Uterus (tissue), 4 donors: ENCODE data around the gene CTTNBP2. TPM values are rescaled to one million over a fixed set of nuclear protein-coding genes. Genes with fewer than 3 reads are reported as not detected.

ENCODE experiments used
- DNase-seq, 2 donors: peaks; one replicate each; pipeline ENCODE4 v3.0.0-alpha.2; 2019 to 2020
- H3K27ac ChIP-seq, 2 donors: fragments of 200-600 bp; sonication (generic); 1 replicate in 1 of 2; 2 replicates in 1 of 2; pipeline ENCODE4 v1.5.1; 2016 to 2018
- H3K27me3 ChIP-seq, 2 donors: fragments of 200-600 bp; sonication (generic); one replicate each; pipeline ENCODE4 v1.5.1; 2018 to 2019; ENCODE audit warnings: control low read depth in 1 of 2
- H3K36me3 ChIP-seq, 2 donors: fragments of 200-600 bp; sonication (generic); one replicate each; pipeline ENCODE4 v1.5.1; 2019; ENCODE audit warnings: control low read depth in 1 of 2
- H3K4me1 ChIP-seq, 2 donors: fragments of 200-600 bp; sonication (generic); one replicate each; pipeline ENCODE4 v1.5.1; 2018 to 2019; ENCODE audit warnings: control low read depth in 1 of 2
- H3K4me3 ChIP-seq, 2 donors: fragments of 200-600 bp; sonication (generic); 1 replicate in 1 of 2; 2 replicates in 1 of 2; pipeline ENCODE4 v1.5.1; 2018 to 2019; ENCODE audit warnings: mild to moderate bottlenecking in 1 of 2
- H3K9me3 ChIP-seq, 2 donors: fragments of 200-600 bp; sonication (generic); one replicate each; pipeline ENCODE4 v1.5.1; 2019; ENCODE audit warnings: control low read depth in 1 of 2
- CTCF ChIP-seq, 4 experiments: fragments of 200-600 bp in 2 of 4; fragments of 450-650 bp in 2 of 4; sonication (generic) in 2 of 4; IDR thresholded peaks; one replicate each; pipeline ENCODE4 v1.5.1; 2016 to 2019; ENCODE audit warnings: antibody characterized with exemption in 4 of 4, mild to moderate bottlenecking in 2 of 4, moderate library complexity in 1 of 4
- POLR2A ChIP-seq, 2 donors: fragments of 450-650 bp; IDR thresholded peaks; one replicate each; pipeline ENCODE4 v1.6.1; 2016; ENCODE audit warnings: antibody characterized with exemption in 2 of 2, mild to moderate bottlenecking in 1 of 2, moderate library complexity in 1 of 2
- intact Hi-C: fragments of 100-400 bp; cut with DNase I; formaldehyde crosslinking; loops from one replicate; pipeline ENCODE4 v1.15.1; 2023; ENCODE audit warnings: low total_unique reads
- total RNA-seq, 4 donors: library from RNA; depleted of rRNA in 3 of 4; stranded (reverse); fragments of >200 nt in 3 of 4; gene quantifications; one replicate each; pipeline versions ENCODE4 v1.1.0 to v1.2.4, GENCODE V29; 2014 to 2023
- donor health status: DM: yes; HTN: yes; CAD: no.

The CTTNBP2 gene
- total RNA-seq, 4 donors from 2014 or later = 16.4 to 87.9 (median 35.0) TPM

GRCh38 chr7:117791877-117792780 lies 81.1 kb downstream of the CTTNBP2 start:
- Histone ChIP-seq H3K27me3 (no peaks in the 10 kb centered on the region), H3K9me3 (no peaks in the 10 kb centered on the region), H3K36me3 (no peaks in the 10 kb centered on the region), H3K4me3 (no peak overlapping the region), H3K4me1 (no peaks in the 10 kb centered on the region), H3K27ac (peak overlapping the region in 1 of 2 donors; percentile 3)
- no peak for DNase-seq
- no peak for TF ChIP-seq CTCF (IDR thresholded peaks at IDR 0.05)
- no peak for TF ChIP-seq POLR2A (IDR thresholded peaks at IDR 0.05)
- intact Hi-C loops = no loop called here

GRCh38 chr7:117790731-117791130 lies 82.5 kb downstream of the CTTNBP2 start:
- Histone ChIP-seq H3K9me3 (no peaks in the 10 kb centered on the region), H3K4me1 (no peaks in the 10 kb centered on the region), H3K27me3 (no peaks in the 10 kb centered on the region), H3K27ac (no peak overlapping the region), H3K4me3 (no peak overlapping the region), H3K36me3 (no peaks in the 10 kb centered on the region)
- DNase-seq = no peak
- no peak for TF ChIP-seq POLR2A (IDR thresholded peaks at IDR 0.05)
- no peak for TF ChIP-seq CTCF (IDR thresholded peaks at IDR 0.05)
- intact Hi-C loops = no loop called here

GRCh38 chr7:117790251-117790650 lies 83.0 kb downstream of the CTTNBP2 start:
- TF ChIP-seq POLR2A (IDR thresholded peaks at IDR 0.05) = no peak
- TF ChIP-seq CTCF (IDR thresholded peaks at IDR 0.05) = no peak
- Histone ChIP-seq H3K27ac (no peak overlapping the region), H3K4me1 (no peaks in the 10 kb centered on the region), H3K9me3 (no peaks in the 10 kb centered on the region), H3K36me3 (no peaks in the 10 kb centered on the region), H3K4me3 (no peak overlapping the region), H3K27me3 (no peaks in the 10 kb centered on the region)
- intact Hi-C loops = no loop called here
- DNase-seq = no peak

- Histone ChIP-seq H3K27me3 (no peaks in the 10 kb centered on the region), H3K4me3 (no peak overlapping the region), H3K9me3 (no peaks in the 10 kb centered on the region), H3K4me1 (no peaks in the 10 kb centered on the region), H3K36me3 (no peaks in the 10 kb centered on the region), H3K27ac (no peak overlapping the region)
- intact Hi-C loops = no loop called here
- no peak for TF ChIP-seq CTCF (IDR thresholded peaks at IDR 0.05)
- no peak for TF ChIP-seq POLR2A (IDR thresholded peaks at IDR 0.05)
- DNase-seq = no peak
These were observed 87.8 kb downstream of the CTTNBP2 start for GRCh38 chr7:117785431-117785830.

- TF ChIP-seq CTCF (IDR thresholded peaks at IDR 0.05) = no peak
- TF ChIP-seq POLR2A (IDR thresholded peaks at IDR 0.05) = no peak
- no peaks in the 10 kb centered on the region for H3K4me1 ChIP-seq
- intact Hi-C loops = no loop called here
- H3K36me3 ChIP-seq = no peaks in the 10 kb centered on the region
- DNase-seq = no peak
- H3K4me3 ChIP-seq = no peak overlapping the region
- H3K27ac ChIP-seq = no peak overlapping the region
- no peaks in the 10 kb centered on the region for H3K27me3 ChIP-seq
- H3K9me3 ChIP-seq = no peaks in the 10 kb centered on the region
These were observed 88.9 kb downstream of the CTTNBP2 start for GRCh38 chr7:117784315-117784714.
